ENCODE data around the gene TAGLN2.

The TAGLN2 gene

DNA sequence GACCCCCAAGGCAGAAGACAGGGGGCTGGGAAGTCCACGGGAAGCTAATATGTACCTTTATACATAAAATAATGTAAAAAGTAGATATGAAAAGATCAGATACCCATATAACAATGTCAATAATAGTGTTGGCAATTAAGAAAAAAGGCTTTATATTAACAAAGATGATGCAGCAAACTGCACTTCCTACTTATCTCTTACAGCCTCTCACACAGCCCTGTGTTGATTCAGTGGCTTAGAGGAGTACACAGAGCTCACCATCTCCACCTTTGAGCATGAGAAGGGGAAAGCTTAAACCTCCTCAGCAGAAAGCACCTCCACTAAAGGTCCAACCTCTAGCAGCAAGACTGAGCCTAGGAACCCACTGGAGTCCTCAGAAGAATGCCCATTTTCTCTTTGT, 55.7 kb downstream of the TAGLN2 start:
- no peak for DNase-seq

DNA sequence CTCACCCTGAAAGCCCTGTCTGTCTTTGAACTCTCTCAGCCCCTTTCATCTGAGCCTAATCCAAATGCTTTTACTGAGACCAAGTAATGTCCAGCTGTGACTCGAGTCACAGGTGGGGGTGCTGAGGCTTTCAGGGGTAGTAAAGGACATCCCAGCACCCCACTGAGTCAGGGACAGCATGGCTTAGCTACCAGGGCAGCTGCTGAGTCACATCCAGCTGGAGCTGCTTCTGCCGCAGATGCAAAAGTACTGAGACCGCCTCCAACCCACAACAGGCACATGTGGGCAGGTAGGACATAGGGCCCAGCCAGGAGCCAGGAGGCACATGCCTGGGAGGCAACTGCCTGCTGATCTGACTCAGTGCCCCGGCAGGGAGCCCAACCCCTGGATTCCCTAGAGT, 56.1 kb downstream of the TAGLN2 start:
- no peak for DNase-seq

DNA sequence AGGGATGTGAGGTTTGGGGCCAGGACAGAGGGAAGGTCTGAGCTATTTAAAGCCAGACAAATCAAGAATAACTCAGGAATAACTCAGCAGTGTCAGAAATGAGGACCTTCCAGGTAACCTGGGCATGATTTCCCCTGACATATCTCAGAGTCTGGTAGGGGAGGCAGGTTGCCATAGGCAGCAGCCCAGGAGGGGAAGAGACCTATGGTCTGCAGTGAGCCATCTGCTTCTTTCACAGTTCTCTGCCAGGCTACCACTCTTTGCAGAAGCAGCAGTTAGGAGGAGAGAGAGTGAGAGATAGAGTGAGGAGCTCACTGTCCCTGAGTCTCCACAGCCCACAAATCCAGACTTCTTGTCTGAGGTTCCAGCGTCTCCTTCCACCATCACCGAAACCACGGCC, 56.5 kb downstream of the TAGLN2 start:
- no peak for DNase-seq
